ENCODE data around the gene DOCK6.
A peak's percentile ranks its signal among the peaks of the same experiment; 100 is the strongest.

DNA sequence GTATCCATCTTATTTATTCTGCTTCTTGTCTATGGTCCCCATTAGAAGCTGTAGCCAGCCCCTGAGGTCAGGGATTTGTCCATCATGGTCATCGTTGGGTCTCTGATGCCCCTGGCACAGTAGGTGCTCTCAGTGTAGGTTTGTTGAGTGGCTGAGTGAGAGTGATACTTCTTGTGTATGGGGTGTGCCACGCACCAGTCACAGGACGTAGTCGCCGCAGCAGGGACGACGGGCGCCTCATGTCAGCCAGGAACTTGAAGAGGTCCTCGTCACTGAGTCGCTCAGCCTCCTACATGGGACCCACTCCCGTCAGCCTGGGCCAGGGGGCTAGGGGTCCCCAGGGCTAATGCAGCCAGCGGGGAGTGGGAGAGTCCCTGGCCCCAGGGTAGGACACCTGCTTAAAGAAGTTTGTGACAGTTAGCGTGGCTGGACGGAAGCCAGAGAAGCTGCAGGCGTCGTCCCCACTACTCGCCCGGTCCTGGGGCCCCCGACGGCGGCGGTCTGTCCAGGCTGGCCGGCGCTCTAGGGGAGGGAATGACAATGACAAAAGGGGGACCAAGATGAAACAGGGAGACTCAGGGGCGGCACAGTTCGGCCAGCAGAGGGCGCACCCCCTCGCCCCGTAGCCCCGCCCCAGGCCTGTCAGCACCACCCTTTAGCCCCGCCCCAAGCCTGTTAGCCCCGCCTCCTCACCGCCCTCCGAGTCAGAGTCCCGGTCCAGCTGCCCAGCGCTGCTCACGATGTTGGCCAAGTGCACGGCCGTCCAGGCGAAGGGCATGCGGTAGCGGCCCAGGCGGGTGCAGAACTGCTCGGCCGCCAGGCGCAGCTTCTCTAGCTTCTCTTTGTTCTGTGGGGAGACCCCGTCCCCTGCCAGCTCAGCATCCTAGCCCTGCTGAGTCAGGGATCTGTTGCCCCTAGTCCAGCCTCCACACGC, 19.2 kb downstream of the DOCK6 start:
- TF ChIP-seq CTCF (conservative IDR thresholded peaks at IDR 0.05; ENCODE audit: low read length) (peak; percentile 89), EZH2phosphoT487 (IDR thresholded peaks at IDR 0.05; ENCODE audit: borderline replicate concordance, low read depth, low read length) (no peak)
